PC-9 (cell line): Measurements from ENCODE around the gene MESP1. TPM values are rescaled to one million over a fixed set of nuclear protein-coding genes. Genes with fewer than 3 reads are reported as not detected.

ENCODE experiments used
- BruUV-seq: library from RNA; stranded (reverse); fragments of 400-500 nt; replicated peaks from 2 replicates; lab custom pipeline; 2021; lab: Mats Ljungman, UMichigan
- CTCF ChIA-PET: fragments of 300-600 bp; sonication (Branson Sonifier 250); formaldehyde crosslinking; loops from one replicate; lab custom pipeline; 2022; ENCODE audit warnings: antibody characterized with exemption; lab: Charles Lee
- POLR2A ChIA-PET: fragments of 300-600 bp; sonication (Branson Sonifier 250); formaldehyde crosslinking; loops from one replicate; lab custom pipeline; 2022; ENCODE audit warnings: antibody characterized with exemption; ENCODE audit not compliant: unreplicated experiment; lab: Charles Lee
- DNase-seq, 2 experiments: peaks; one replicate each; pipeline versions ENCODE4 v3.0.0 to v3.0.0-alpha.2; 2015 to 2022; ENCODE audit warnings: mixed read lengths in 1 of 2
- H2AFZ ChIP-seq: fragments of 200-600 bp; sonication (generic); 2 replicates; pipeline ENCODE4 v1.8.1; 2017; ENCODE audit warnings: antibody characterized with exemption
- H3F3A ChIP-seq: fragments of 200-600 bp; sonication (generic); 2 replicates; pipeline ENCODE4 v1.8.1; 2017; ENCODE audit warnings: antibody characterized with exemption, mild to moderate bottlenecking, low read depth; ENCODE audit not compliant: insufficient read depth
- H3K27ac ChIP-seq: fragments of 200-600 bp; sonication (generic); 2 replicates; pipeline ENCODE4 v1.6.1; 2016; ENCODE audit warnings: mixed run types
- H3K27me3 ChIP-seq: fragments of 200-600 bp; sonication (generic); 2 replicates; pipeline ENCODE4 v1.6.1; 2016; ENCODE audit warnings: low read depth, mixed run types; ENCODE audit not compliant: insufficient read depth
- H3K36me3 ChIP-seq: fragments of 200-600 bp; sonication (generic); 2 replicates; pipeline ENCODE4 v1.6.1; 2016; ENCODE audit warnings: low read depth, mixed run types
- H3K4me1 ChIP-seq: fragments of 200-600 bp; sonication (generic); replicated peaks from 2 replicates; pipeline ENCODE4 v1.6.1; 2016; ENCODE audit warnings: mixed run types; ENCODE audit not compliant: insufficient read depth
- H3K4me2 ChIP-seq: fragments of 200-600 bp; sonication (generic); 2 replicates; pipeline ENCODE4 v1.6.1; 2017; ENCODE audit warnings: mixed run types
- H3K4me3 ChIP-seq: fragments of 200-600 bp; sonication (generic); 2 replicates; pipeline ENCODE4 v1.6.1; 2016; ENCODE audit warnings: mixed run types
- H3K79me2 ChIP-seq: fragments of 200-600 bp; sonication (generic); 2 replicates; pipeline ENCODE4 v1.6.1; 2017; ENCODE audit warnings: low read depth, mixed run types
- H3K9me2 ChIP-seq: fragments of 200-600 bp; sonication (generic); 2 replicates; pipeline ENCODE4 v1.8.1; 2017; ENCODE audit warnings: mild to moderate bottlenecking; ENCODE audit not compliant: insufficient read depth
- H3K9me3 ChIP-seq: fragments of 200-600 bp; sonication (generic); 2 replicates; pipeline ENCODE4 v1.8.1; 2016; ENCODE audit warnings: low read depth; ENCODE audit not compliant: insufficient read depth
- H4K20me1 ChIP-seq: fragments of 200-600 bp; sonication (generic); 2 replicates; pipeline ENCODE4 v1.8.1; 2017; ENCODE audit not compliant: insufficient read depth
- CTCF ChIP-seq: fragments of 200-600 bp; sonication (generic); conservative IDR thresholded peaks from 2 replicates; pipeline ENCODE4 v1.6.1; 2017; ENCODE audit warnings: mixed run types, antibody characterized with exemption, mild to moderate bottlenecking, moderate library complexity
- EZH2 ChIP-seq: fragments of 200-600 bp; sonication (generic); IDR thresholded peaks from 2 replicates; pipeline ENCODE4 v1.8.0; 2017; ENCODE audit warnings: antibody characterized with exemption, low read depth
- intact Hi-C: fragments of 100-400 bp; cut with micrococcal nuclease; formaldehyde crosslinking; loops from one replicate; pipeline ENCODE4 v1.10.0; 2022; ENCODE audit not compliant: unreplicated experiment
- total RNA-seq: library from RNA; stranded (reverse); gene quantifications from 2 replicates; pipeline ENCODE4 v1.2.3, GENCODE V29; 2021

The MESP1 gene
- total RNA-seq, 1 experiment from 2014 or later = 8.5 TPM

- peaks cover 38% of the 10 kb centered on the region for H3K36me3 ChIP-seq
- no TSS peak for BruUV-seq
- no peaks in the 10 kb centered on the region for H4K20me1 ChIP-seq
- peaks cover 9% of the 10 kb centered on the region for H3K4me1 ChIP-seq
- no peak overlapping the region for H2AFZ ChIP-seq
- POLR2A ChIA-PET = no interaction called here
- no peaks in the 10 kb centered on the region for H3K79me2 ChIP-seq
- no peaks in the 10 kb centered on the region for H3K9me3 ChIP-seq
- no peak overlapping the region for H3K4me3 ChIP-seq
- no peak overlapping the region for H3K4me2 ChIP-seq
- CTCF ChIA-PET = no interaction called here
- TF ChIP-seq EZH2 (no peak), CTCF (no peak)
- peaks cover 32% of the 10 kb centered on the region for H3F3A ChIP-seq
- intact Hi-C loops = loop anchor here (5.0 kb wide), 1 partner anchor 37 kb away; no protein-coding TSS in a partner anchor
- DNase-seq = no peak
- H3K9me2 ChIP-seq = no peaks in the 10 kb centered on the region
- no peak overlapping the region for H3K27ac ChIP-seq
- no peaks in the 10 kb centered on the region for H3K27me3 ChIP-seq
Measured at GRCh38 chr15:89799011-89799911, 48.2 kb upstream of the MESP1 start.

- no peaks in the 10 kb centered on the region for H3K9me2 ChIP-seq
- peaks cover 9% of the 10 kb centered on the region for H3K4me1 ChIP-seq
- H2AFZ ChIP-seq = no peak overlapping the region
- no TSS peak for BruUV-seq
- H3K4me3 ChIP-seq = no peak overlapping the region
- H3K36me3 ChIP-seq = peaks cover 46% of the 10 kb centered on the region
- POLR2A ChIA-PET = no interaction called here
- H3K9me3 ChIP-seq = no peaks in the 10 kb centered on the region
- H3K79me2 ChIP-seq = no peaks in the 10 kb centered on the region
- no peak overlapping the region for H3K4me2 ChIP-seq
- no peaks in the 10 kb centered on the region for H4K20me1 ChIP-seq
- TF ChIP-seq CTCF (no peak), EZH2 (no peak)
- intact Hi-C loops = loop anchor here (5.0 kb wide), 1 partner anchor 35 kb away; no protein-coding TSS in a partner anchor
- CTCF ChIA-PET = no interaction called here
- no peak for DNase-seq
- peaks cover 36% of the 10 kb centered on the region for H3F3A ChIP-seq
- no peak overlapping the region; the same call in 1 of the 2 replicates for H3K27ac ChIP-seq
- no peaks in the 10 kb centered on the region for H3K27me3 ChIP-seq
Measured at GRCh38 chr15:89797678-89798201, 46.7 kb upstream of the MESP1 start.

GRCh38 chr15:89795996-89796395 is 44.9 kb upstream of the MESP1 start:
- peaks cover 9% of the 10 kb centered on the region for H3K4me1 ChIP-seq
- peaks cover 46% of the 10 kb centered on the region for H3F3A ChIP-seq
- no peaks in the 10 kb centered on the region for H3K27me3 ChIP-seq
- DNase-seq = no peak
- no peak overlapping the region for H3K4me2 ChIP-seq
- no peaks in the 10 kb centered on the region for H3K9me2 ChIP-seq
- no peaks in the 10 kb centered on the region for H3K79me2 ChIP-seq
- no peak overlapping the region for H3K4me3 ChIP-seq
- H3K9me3 ChIP-seq = no peaks in the 10 kb centered on the region
- no peaks in the 10 kb centered on the region for H4K20me1 ChIP-seq
- peak overlapping the region; percentile 23; the same call in 1 of the 2 replicates for H3K27ac ChIP-seq
- BruUV-seq = no TSS peak
- ChIA-PET CTCF (interaction anchor here (0.6 kb wide), 1 partner anchor 55 kb away, joined by 4 read pairs; no protein-coding TSS in a partner anchor), POLR2A (no interaction called here)
- intact Hi-C loops = loop anchor here (5.0 kb wide), 1 partner anchor 34 kb away; no protein-coding TSS in a partner anchor
- peaks cover 46% of the 10 kb centered on the region for H3K36me3 ChIP-seq
- H2AFZ ChIP-seq = no peak overlapping the region
- no peak for TF ChIP-seq CTCF
- no peak for TF ChIP-seq EZH2
